Mucosa of rectum (tissue), 2 donors: ENCODE measurements around the gene DGKD.
"Not testable (repeated sequence)": the region's sequence is repeated elsewhere in the genome, so short reads cannot be mapped to it uniquely, and the experiment has no call there.

Source experiments
- H3K27ac ChIP-seq, 2 donors: one replicate each; pipeline ENCODE4 v1.7.0; 2013; ENCODE audit warnings: inconsistent platforms in 2 of 2, low read depth in 2 of 2, low read length in 2 of 2
- H3K27me3 ChIP-seq, 2 donors: one replicate each; pipeline ENCODE4 v1.7.0; 2013; ENCODE audit warnings: low read length in 2 of 2; ENCODE audit not compliant: control insufficient read depth in 2 of 2, insufficient read depth in 2 of 2
- H3K36me3 ChIP-seq, 2 donors: one replicate each; pipeline ENCODE4 v1.7.0; 2013; ENCODE audit warnings: low read length in 2 of 2; ENCODE audit not compliant: control insufficient read depth in 2 of 2, insufficient read depth in 2 of 2
- H3K4me1 ChIP-seq, 2 donors: one replicate each; pipeline ENCODE4 v1.7.0; 2013; ENCODE audit warnings: low read length in 2 of 2, mild to moderate bottlenecking in 1 of 2; ENCODE audit not compliant: control insufficient read depth in 2 of 2, insufficient read depth in 2 of 2
- H3K4me3 ChIP-seq, 2 donors: one replicate each; pipeline ENCODE4 v1.7.0; 2013; ENCODE audit warnings: low read length in 2 of 2
- H3K9ac ChIP-seq, 2 donors: one replicate each; pipeline ENCODE4 v1.7.0; 2013; ENCODE audit warnings: low read length in 2 of 2, low read depth in 1 of 2, mild to moderate bottlenecking in 1 of 2
- H3K9me3 ChIP-seq, 2 donors: one replicate each; pipeline ENCODE4 v1.7.0; 2013; ENCODE audit warnings: low read length in 2 of 2; ENCODE audit not compliant: control insufficient read depth in 2 of 2
- donor health status: healthy.
- donor health status: Normal muscosa, but diverticular disease.

Gene DGKD

DNA sequence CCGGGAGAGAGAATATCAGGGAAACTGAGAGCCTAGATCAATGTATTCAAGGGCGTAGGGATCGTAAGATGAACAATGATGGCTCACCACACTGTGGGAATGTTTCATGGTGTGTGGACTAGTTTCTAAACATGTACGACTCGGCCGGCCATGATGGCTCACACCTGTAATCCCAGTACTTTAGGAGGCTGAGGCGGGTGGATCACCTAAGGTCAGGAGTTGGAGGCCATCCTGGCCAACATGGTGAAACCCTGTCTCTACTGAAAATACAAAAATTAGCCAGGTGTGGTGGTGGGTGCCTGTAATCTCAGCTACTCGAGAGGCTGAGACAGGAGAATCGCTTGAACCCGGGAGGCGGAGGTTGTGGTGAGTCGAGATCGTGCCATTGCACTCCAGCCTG lies 18.2 kb upstream of the DGKD start:
- H3K4me3 ChIP-seq, H3K36me3 ChIP-seq, H3K27me3 ChIP-seq, H3K27ac ChIP-seq, H3K9ac ChIP-seq, H3K9me3 ChIP-seq: not testable (repeated sequence)
- H3K4me1 ChIP-seq, result peaks cover 14 to 20% of the 10 kb centered on the region in 2 donors

DNA sequence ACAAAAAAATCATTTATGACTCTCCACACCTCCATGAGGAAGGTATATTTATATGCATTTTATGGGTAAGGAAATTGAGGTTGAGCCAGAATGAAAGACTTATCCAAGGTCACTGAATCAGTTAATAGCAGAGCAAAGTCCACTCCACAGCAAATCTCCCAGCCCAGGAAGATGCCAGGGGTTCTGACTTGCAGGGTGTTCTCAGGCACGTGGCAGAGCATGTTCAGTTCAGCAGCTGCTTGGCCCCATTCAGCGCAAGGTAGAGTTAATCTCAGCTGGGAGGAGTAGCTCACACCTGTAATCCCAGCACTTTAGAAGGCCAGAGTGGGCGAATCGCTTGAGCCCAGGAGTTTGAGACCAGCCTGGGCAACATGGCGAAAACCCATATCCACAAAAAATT lies 17.8 kb upstream of the DGKD start:
- Histone ChIP-seq H3K9me3 (no peaks in the 10 kb centered on the region), H3K36me3 (no peaks in the 10 kb centered on the region), H3K4me3 (no peak overlapping the region), H3K4me1 (peaks cover 14 to 20% of the 10 kb centered on the region in 2 donors), H3K9ac (peak overlapping the region in 1 of 2 donors; percentile 26), H3K27me3 (no peaks in the 10 kb centered on the region), H3K27ac (peak overlapping the region; percentile 52 to 65)

DNA sequence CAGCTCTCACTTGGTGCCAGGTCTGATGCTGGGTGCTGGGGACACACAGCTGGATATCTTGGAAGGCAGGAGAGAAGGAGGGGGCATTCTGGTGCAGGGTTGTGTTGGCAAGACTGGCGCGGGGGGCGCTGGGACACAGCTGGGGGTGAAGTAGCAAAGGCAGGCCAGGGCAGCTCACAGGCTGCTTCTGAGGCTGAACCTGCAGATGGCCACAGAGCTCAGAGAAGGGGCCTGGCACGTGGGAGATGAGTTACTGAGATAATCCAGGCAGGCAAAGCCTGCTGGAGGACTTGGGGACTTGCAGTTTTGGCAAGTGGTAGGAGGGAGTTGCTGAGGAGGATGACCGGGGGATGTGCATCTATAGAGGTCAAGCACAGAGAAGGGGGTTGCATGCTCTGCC lies 16.2 kb upstream of the DGKD start:
- H3K4me3 ChIP-seq, result no peak overlapping the region
- H3K27me3 ChIP-seq, result no peaks in the 10 kb centered on the region
- H3K36me3 ChIP-seq, result no peaks in the 10 kb centered on the region
- H3K9ac ChIP-seq, result no peak overlapping the region
- H3K9me3 ChIP-seq, result no peaks in the 10 kb centered on the region
- no peak overlapping the region for H3K27ac ChIP-seq
- H3K4me1 ChIP-seq, result peaks cover 13 to 20% of the 10 kb centered on the region in 2 donors

DNA sequence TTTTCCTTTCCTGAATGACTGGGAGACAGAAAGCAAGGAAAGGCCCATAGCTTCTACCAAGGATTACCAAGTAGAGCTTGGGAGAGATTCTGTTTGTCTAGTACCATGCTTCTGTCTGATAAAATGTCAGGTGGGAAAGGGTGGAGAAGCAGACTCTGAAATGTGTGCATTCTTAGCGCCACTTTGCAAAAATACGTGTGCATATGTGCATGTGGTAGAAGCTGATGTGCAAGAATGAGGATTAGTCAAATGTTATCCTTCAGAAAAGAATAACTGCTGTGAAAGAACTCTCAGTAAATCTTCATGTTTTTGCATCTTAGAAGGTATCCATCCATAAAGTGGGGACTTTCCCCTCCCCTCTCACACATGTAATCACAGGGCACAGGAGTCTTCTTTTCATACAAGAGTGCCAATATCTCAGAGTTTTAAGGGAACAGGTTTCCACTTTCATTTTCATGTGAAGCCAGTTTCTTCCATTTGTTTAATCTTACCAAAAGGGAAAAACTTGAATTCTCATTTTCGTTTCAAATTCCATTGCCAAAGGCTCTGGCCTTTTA lies 15.4 kb upstream of the DGKD start:
- no peak overlapping the region for H3K9ac ChIP-seq
- no peak overlapping the region for H3K27ac ChIP-seq
- peaks cover 6 to 20% of the 10 kb centered on the region in 2 donors for H3K4me1 ChIP-seq
- H3K4me3 ChIP-seq, result no peak overlapping the region
- no peaks in the 10 kb centered on the region for H3K36me3 ChIP-seq
- no peaks in the 10 kb centered on the region for H3K27me3 ChIP-seq
- no peaks in the 10 kb centered on the region for H3K9me3 ChIP-seq

DNA sequence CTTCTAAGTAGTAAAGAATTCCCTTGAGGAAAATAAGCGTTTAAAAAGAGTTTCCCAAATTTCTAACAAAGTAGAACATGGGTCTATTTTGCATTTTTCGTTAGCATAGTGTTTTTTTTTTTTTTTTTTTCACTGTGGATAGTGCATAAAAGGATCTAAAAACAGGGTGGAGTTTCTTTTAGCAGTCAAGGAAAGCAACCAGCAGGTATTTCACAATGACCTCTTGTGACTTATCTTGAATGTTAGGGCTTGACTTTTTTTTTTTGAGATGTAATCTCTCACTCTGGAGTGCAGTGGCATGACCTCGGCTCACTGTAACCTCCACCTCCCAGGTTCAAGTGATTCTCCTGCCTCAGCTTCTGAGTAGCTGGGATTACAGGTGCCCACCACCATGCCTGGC lies 14.9 kb upstream of the DGKD start:
- peaks cover 4 to 20% of the 10 kb centered on the region in 2 donors for H3K4me1 ChIP-seq
- no peak overlapping the region for H3K27ac ChIP-seq
- H3K9me3 ChIP-seq, result no peaks in the 10 kb centered on the region
- H3K9ac ChIP-seq, result no peak overlapping the region
- H3K4me3 ChIP-seq, result no peak overlapping the region
- H3K36me3 ChIP-seq, result no peaks in the 10 kb centered on the region
- H3K27me3 ChIP-seq, result no peaks in the 10 kb centered on the region

DNA sequence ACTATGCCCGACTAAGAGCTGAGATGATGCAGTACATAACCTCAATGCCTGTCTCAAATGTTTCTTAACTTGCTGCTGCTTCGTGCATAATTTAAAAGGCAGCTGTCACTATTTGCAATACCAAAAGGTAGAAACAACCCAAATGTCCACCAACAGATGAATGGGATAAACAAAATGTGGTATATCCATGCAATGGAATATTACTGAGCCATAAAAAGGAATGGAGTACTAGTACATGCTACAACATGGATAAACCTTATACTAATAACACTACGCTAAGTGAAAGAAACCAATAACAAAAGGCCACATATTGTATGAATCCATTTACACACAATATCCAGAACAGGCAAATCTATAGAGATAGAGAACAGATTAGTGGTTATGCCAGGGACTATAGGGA lies 13.0 kb upstream of the DGKD start:
- Histone ChIP-seq H3K9me3 (no peaks in the 10 kb centered on the region), H3K27ac (no peak overlapping the region), H3K4me1 (peaks cover 0 to 15% of the 10 kb centered on the region in 2 donors), H3K9ac (no peak overlapping the region), H3K27me3 (no peaks in the 10 kb centered on the region), H3K36me3 (no peaks in the 10 kb centered on the region), H3K4me3 (no peak overlapping the region)

DNA sequence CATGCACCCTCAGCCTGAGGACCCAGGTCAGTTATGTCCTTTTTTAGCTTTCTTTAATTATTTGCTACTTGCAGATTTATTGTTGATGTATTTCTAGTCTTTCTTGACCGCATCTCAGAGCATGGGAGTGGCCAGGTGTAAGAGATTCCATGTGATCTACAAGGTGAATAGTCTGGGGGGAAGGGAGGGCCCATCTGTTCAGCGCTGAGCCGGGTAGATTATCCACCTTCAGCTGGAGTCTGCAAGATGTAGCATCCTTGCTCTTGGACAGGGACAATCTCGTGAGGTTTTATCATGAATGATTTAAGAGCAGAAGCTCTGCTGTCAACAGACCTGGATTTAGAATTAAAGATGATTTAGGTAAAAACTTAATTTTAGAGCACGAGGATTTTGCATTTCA lies 12.0 kb upstream of the DGKD start:
- Histone ChIP-seq H3K9ac (no peak overlapping the region), H3K9me3 (no peaks in the 10 kb centered on the region), H3K4me1 (peaks cover 0 to 8% of the 10 kb centered on the region in 2 donors), H3K27ac (no peak overlapping the region), H3K4me3 (no peak overlapping the region), H3K36me3 (no peaks in the 10 kb centered on the region), H3K27me3 (no peaks in the 10 kb centered on the region)

DNA sequence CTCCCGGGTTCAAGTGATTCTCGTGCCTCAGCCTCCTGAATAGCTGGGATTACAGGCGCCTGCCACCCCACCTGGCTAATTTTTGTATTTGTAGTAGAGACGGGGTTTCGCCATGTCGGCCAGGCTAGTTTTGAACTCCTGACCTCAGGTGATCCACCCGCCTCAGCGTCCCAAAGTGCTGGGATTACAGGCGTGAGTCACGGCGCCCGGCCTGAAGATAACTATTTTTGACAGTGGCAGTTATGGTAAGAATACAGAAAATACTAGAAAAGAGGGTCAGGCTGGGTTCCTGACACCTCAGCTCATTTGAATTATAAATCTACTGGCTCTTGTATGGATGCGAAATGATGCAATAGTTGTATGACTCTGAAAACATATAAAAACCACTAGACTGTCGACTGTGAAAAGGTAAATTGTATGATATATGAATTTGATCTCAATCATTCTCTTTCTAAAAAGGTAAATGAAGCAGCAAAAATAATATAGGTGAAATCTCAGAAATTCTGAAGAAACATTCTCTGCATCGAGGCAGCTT lies 11.1 kb upstream of the DGKD start:
- Histone ChIP-seq H3K36me3 (no peaks in the 10 kb centered on the region), H3K4me1 (peaks cover 4 to 8% of the 10 kb centered on the region in 2 donors), H3K4me3 (no peak overlapping the region), H3K9ac (no peak overlapping the region), H3K9me3 (no peaks in the 10 kb centered on the region), H3K27ac (no peak overlapping the region), H3K27me3 (no peaks in the 10 kb centered on the region)

DNA sequence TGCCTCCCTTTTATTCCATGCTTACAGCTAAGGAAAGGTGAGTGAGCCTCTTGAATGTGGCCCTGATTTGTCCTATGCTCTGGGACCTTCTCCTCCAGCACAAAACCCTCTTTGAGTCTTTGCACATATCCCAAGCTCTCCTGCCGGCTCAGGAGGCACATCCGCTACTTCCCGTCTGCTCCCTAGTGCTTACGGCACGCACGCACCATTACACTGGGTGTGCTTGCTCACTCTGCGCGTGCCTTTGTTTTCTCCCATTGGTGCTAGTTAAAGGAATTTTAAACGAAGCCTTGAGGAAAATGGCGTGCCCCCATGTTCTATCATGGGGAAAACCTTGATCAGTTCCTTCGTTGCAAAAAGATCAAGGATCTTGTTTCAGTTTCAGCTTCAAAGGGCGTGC lies 7.9 kb upstream of the DGKD start:
- H3K9me3 ChIP-seq, result no peaks in the 10 kb centered on the region
- no peak overlapping the region for H3K27ac ChIP-seq
- H3K27me3 ChIP-seq, result no peaks in the 10 kb centered on the region
- H3K9ac ChIP-seq, result no peak overlapping the region
- peaks cover 31 to 37% of the 10 kb centered on the region in 2 donors for H3K4me1 ChIP-seq
- no peaks in the 10 kb centered on the region for H3K36me3 ChIP-seq
- H3K4me3 ChIP-seq, result no peak overlapping the region

DNA sequence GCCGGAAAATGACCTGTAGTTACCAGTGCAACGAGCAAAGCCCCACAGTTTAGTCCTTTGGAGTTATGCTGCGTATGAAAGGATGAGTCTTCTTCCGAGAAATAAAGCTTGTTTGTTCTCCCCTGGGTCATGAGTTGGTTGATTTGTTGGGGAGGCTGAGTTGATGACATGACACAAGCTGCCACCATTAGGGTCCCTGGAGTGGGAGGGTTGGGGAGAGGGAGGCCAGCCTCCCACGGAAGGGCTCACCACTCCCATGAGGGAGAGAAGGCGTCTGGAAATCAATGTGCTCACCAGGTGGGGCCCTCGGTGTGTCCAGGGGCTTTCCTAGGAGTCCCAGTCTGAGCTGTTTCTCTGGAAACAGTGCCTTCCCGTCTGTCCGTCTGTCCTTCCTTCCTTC lies 7.4 kb upstream of the DGKD start:
- no peaks in the 10 kb centered on the region for H3K27me3 ChIP-seq
- peaks cover 31 to 38% of the 10 kb centered on the region in 2 donors for H3K4me1 ChIP-seq
- no peaks in the 10 kb centered on the region for H3K36me3 ChIP-seq
- no peak overlapping the region for H3K9ac ChIP-seq
- no peak overlapping the region for H3K27ac ChIP-seq
- H3K4me3 ChIP-seq, result no peak overlapping the region
- no peaks in the 10 kb centered on the region for H3K9me3 ChIP-seq
